Natural killer cell (primary cell): ENCODE results near the gene MAP2K5. TPM values are rescaled to one million over a fixed set of nuclear protein-coding genes. Genes with fewer than 3 reads are reported as not detected.

Experiments
- ATAC-seq, 3 donors: fragments of 150-1000 bp in 2 of 3; fragments of 200-7000 bp in 1 of 3; cut with Tn5 transposase; 1 replicate in 1 of 3; 2 replicates in 2 of 3; pipeline ENCODE4 v1.10.0; 2021; ENCODE audit warnings: mild to moderate bottlenecking in 2 of 3, moderate library complexity in 2 of 3
- DNase-seq, 2 donors: peaks; one replicate each; pipeline versions ENCODE4 v3.0.0 to v3.0.0-alpha.2; 2013 to 2021; ENCODE audit warnings: mixed read lengths in 1 of 2
- H3K27ac ChIP-seq: one replicate; pipeline ENCODE4 v1.5.1; 2013; ENCODE audit warnings: mild to moderate bottlenecking, low read length
- H3K27me3 ChIP-seq: one replicate; pipeline ENCODE4 v1.6.1; 2013; ENCODE audit warnings: low read length; ENCODE audit not compliant: control insufficient read depth, insufficient read depth
- H3K36me3 ChIP-seq: one replicate; pipeline ENCODE4 v1.6.1; 2013; ENCODE audit warnings: low read length; ENCODE audit not compliant: control insufficient read depth, insufficient read depth
- H3K4me1 ChIP-seq: one replicate; pipeline ENCODE4 v1.6.1; 2013; ENCODE audit warnings: low read length; ENCODE audit not compliant: control insufficient read depth, insufficient read depth
- H3K4me3 ChIP-seq: one replicate; pipeline ENCODE4 v1.5.1; 2013; ENCODE audit warnings: low read length
- H3K9me3 ChIP-seq: one replicate; pipeline ENCODE4 v1.6.1; 2013; ENCODE audit warnings: low read length; ENCODE audit not compliant: control insufficient read depth, insufficient read depth
- H3K27ac Mint-ChIP-seq, 2 donors: one replicate each; pipeline ENCODE4 v1.8.0; 2022; ENCODE audit warnings: mild to moderate bottlenecking in 2 of 2, mixed read lengths in 2 of 2, moderate library complexity in 1 of 2
- H3K27me3 Mint-ChIP-seq, 2 donors: one replicate each; pipeline ENCODE4 v1.8.0; 2022; ENCODE audit warnings: low read depth in 2 of 2, mixed read lengths in 2 of 2
- H3K36me3 Mint-ChIP-seq: one replicate; pipeline ENCODE4 v1.8.0; 2022; ENCODE audit warnings: mixed read lengths
- H3K4me1 Mint-ChIP-seq, 2 donors: one replicate each; pipeline ENCODE4 v1.8.0; 2022; ENCODE audit warnings: mixed read lengths in 2 of 2
- H3K4me3 Mint-ChIP-seq: one replicate; pipeline ENCODE4 v1.8.0; 2022; ENCODE audit warnings: mild to moderate bottlenecking, moderate library complexity, mixed read lengths
- H3K9me3 Mint-ChIP-seq, 2 donors: one replicate each; pipeline ENCODE4 v1.8.0; 2022; ENCODE audit warnings: mixed read lengths in 2 of 2
- CTCF ChIP-seq: fragments of 200-600 bp; IDR thresholded peaks from one replicate; pipeline ENCODE4 v1.8.0; 2022; ENCODE audit warnings: antibody characterized with exemption
- WGBS: methylation state at CpG from one replicate; pipeline ENCODE4 v1.1.7; 2013; ENCODE audit warnings: missing lambda C conversion rate; ENCODE audit not compliant: insufficient coverage; 5-methylcytosine and 5-hydroxymethylcytosine counted together
- intact Hi-C: fragments of 100-400 bp; cut with micrococcal nuclease; formaldehyde crosslinking; loops from one replicate; pipeline ENCODE4 v1.14.2; 2022
- total RNA-seq, 4 donors: library from RNA; stranded (reverse); fragments of 120-200 nt in 1 of 4; gene quantifications; one replicate each; pipeline versions ENCODE4 v1.2.3 to v1.2.4, GENCODE V29; 2013 to 2022

MAP2K5 gene
- total RNA-seq, 3 donors from 2014 or later (not counting 1 experiment from before 2014, with no cell fraction given): 25.6 to 32.6 (median 29.2) TPM

- no peak for TF ChIP-seq CTCF
- H3K4me1 ChIP-seq: no peaks in the 10 kb centered on the region
- H3K9me3 ChIP-seq: no peaks in the 10 kb centered on the region
- Mint-ChIP-seq H3K4me3 (no peak overlapping the region), H3K27me3 (no peaks in the 10 kb centered on the region), H3K27ac (no peak overlapping the region), H3K9me3 (no peaks in the 10 kb centered on the region), H3K36me3 (no peaks in the 10 kb centered on the region), H3K4me1 (peaks cover 0 to 5% of the 10 kb centered on the region in 2 donors)
- no peak for ATAC-seq
- no peak for DNase-seq
- no peaks in the 10 kb centered on the region for H3K27me3 ChIP-seq
- H3K4me3 ChIP-seq: no peak overlapping the region
- intact Hi-C loops: no loop called here
- no peak overlapping the region for H3K27ac ChIP-seq
- H3K36me3 ChIP-seq: no peaks in the 10 kb centered on the region
- 97% methylated on average over 3 of the region's 4 CpGs for WGBS
Measured at GRCh38 chr15:67724691-67725375, 182.3 kb downstream of the MAP2K5 start.

DNA sequence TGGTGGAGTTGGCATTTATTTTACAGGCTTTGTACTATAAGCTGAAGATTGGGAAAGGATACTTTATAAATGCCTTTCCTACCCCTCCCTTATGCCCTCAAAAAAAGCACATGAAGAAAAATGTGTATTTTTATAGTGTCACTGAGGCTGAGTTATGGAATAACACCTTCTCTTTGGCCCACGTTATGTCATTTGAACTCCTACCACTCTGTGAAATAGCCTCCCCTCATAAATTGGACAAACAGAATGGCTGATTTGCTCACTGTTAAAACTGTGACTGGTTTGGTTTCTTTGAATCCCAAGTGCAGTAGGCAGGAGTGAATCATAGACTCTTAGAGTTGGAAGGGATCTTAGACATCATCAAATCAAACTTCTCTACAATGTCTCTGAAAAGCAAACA lies 187.6 kb downstream of the MAP2K5 start:
- no peaks in the 10 kb centered on the region for H3K9me3 ChIP-seq
- H3K4me3 Mint-ChIP-seq: no peak overlapping the region
- no CpG with 5 or more reads among the region's 1 CpG for WGBS
- no peaks in the 10 kb centered on the region for H3K9me3 Mint-ChIP-seq
- H3K4me3 ChIP-seq: no peak overlapping the region
- H3K27me3 Mint-ChIP-seq: no peaks in the 10 kb centered on the region
- H3K36me3 ChIP-seq: no peaks in the 10 kb centered on the region
- H3K4me1 ChIP-seq: no peaks in the 10 kb centered on the region
- no peak overlapping the region for H3K27ac Mint-ChIP-seq
- intact Hi-C loops: no loop called here
- H3K4me1 Mint-ChIP-seq: peaks cover 15 to 16% of the 10 kb centered on the region in 2 donors
- ATAC-seq: no peak
- no peak for DNase-seq
- no peaks in the 10 kb centered on the region for H3K36me3 Mint-ChIP-seq
- no peaks in the 10 kb centered on the region for H3K27me3 ChIP-seq
- H3K27ac ChIP-seq: no peak overlapping the region
- no peak for TF ChIP-seq CTCF

DNA sequence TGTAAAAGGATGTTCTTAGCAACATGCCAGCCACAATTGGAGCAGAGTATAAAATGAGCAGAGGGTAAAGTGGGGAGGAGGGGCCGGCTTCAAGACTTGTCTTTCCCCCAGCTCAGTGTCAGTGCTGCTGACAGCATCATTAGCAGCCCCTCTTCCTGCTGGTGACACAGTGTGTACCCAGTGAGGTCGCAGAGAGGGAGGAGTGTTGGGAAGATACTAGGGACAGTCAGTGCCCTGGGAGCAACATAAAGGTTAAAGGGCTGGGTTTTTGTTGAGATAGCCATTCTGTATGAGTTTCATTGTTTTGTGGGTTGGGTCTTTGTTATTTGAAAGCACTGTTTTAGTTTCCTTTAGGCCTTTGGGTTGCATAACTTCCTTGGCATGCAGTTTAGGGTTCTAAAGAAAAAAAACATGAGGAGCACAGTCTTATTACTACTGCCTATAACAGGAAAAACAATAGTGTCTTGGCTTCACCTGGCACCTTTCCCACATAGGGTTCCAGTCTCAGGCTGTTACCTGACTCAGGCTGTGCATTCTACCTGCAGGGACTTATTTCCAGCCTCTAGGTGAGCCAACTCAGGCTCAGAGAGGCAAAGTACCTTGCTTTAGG lies 188.7 kb downstream of the MAP2K5 start:
- H3K27me3 Mint-ChIP-seq: no peaks in the 10 kb centered on the region
- no peak for TF ChIP-seq CTCF
- peaks cover 26 to 27% of the 10 kb centered on the region in 2 donors for H3K4me1 Mint-ChIP-seq
- Histone ChIP-seq H3K27ac (no peak overlapping the region), H3K27me3 (no peaks in the 10 kb centered on the region), H3K4me1 (no peaks in the 10 kb centered on the region), H3K4me3 (no peak overlapping the region), H3K9me3 (no peaks in the 10 kb centered on the region), H3K36me3 (no peaks in the 10 kb centered on the region)
- no peak overlapping the region for H3K4me3 Mint-ChIP-seq
- H3K36me3 Mint-ChIP-seq: no peaks in the 10 kb centered on the region
- no peaks in the 10 kb centered on the region for H3K9me3 Mint-ChIP-seq
- 42% methylated on average over 2 of the region's 2 CpGs for WGBS
- intact Hi-C loops: no loop called here
- no peak for DNase-seq
- ATAC-seq: no peak
- H3K27ac Mint-ChIP-seq: no peak overlapping the region

GRCh38 chr15:67732164-67732563 lies 189.7 kb downstream of the MAP2K5 start:
- Mint-ChIP-seq H3K27me3 (no peaks in the 10 kb centered on the region), H3K4me3 (no peak overlapping the region), H3K36me3 (no peaks in the 10 kb centered on the region), H3K9me3 (no peaks in the 10 kb centered on the region), H3K4me1 (peaks cover 26 to 27% of the 10 kb centered on the region in 2 donors), H3K27ac (no peak overlapping the region)
- Histone ChIP-seq H3K27me3 (no peaks in the 10 kb centered on the region), H3K4me3 (no peak overlapping the region), H3K27ac (no peak overlapping the region), H3K9me3 (no peaks in the 10 kb centered on the region), H3K36me3 (no peaks in the 10 kb centered on the region), H3K4me1 (no peaks in the 10 kb centered on the region)
- DNase-seq: no peak
- ATAC-seq: no peak
- no peak for TF ChIP-seq CTCF
- intact Hi-C loops: no loop called here
